Kidney glomerular epithelial cell (primary cell): ENCODE results near the gene ZC3H4.
"Not testable (repeated sequence)": the region's sequence is repeated elsewhere in the genome, so short reads cannot be mapped to it uniquely, and the experiment has no call there.

Source experiments
- DNase-seq: peaks from one replicate; lab custom pipeline; 2025; lab: John Stamatoyannopoulos, UW

ZC3H4 gene

GRCh38 chr19:47107953-47108746, 5.4 kb downstream of the ZC3H4 start:
- DNase-seq: no peak

- no peak for DNase-seq
These were observed 6.2 kb downstream of the ZC3H4 start for GRCh38 chr19:47107202-47107952.

- DNase-seq: no peak
These were observed 6.8 kb downstream of the ZC3H4 start for GRCh38 chr19:47106821-47107201.

- no peak for DNase-seq
These were observed 7.7 kb downstream of the ZC3H4 start for GRCh38 chr19:47105874-47106273.

DNA sequence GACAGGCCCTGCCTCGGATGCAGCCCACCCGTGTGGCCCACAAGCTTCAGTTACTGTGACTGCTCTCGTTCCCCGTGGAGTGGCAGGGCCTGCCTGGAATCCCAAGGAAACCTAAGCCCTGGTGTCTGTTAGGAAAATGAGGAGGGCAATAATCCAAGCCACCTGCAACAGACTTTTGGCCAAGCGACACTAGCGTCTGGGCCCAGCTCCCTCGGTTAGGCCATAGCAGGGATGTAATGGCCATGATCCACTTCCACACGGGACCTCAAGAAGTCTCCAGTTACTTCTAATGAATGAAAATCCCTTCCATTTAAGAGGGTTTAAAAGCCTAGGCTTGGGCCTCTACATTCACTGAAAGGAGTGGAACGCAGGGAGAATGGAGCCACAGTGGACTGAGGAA, 8.9 kb downstream of the ZC3H4 start:
- no peak for DNase-seq

GRCh38 chr19:47102346-47103060, 11.1 kb downstream of the ZC3H4 start:
- peak; percentile 60 for DNase-seq

DNA sequence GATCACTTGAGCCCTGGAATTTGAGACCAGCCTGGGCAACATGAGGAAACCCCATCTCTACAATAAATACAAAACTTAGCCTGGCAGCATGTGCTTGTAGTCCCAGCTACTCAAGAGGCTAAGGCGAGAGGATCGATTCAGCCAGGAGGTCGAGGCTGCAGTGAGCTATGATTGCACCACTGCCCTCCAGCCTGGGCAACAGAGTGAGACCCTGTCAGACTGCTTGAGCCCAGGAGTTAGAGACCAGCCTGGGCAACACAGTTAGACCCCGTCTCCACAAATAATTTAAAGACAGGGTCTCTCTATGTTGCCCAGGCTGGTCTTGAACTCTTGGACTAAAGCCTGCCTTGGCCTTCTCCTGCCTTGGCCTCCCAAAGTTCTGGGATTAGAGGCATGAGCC, 12.5 kb downstream of the ZC3H4 start:
- not testable (repeated sequence) for DNase-seq

GRCh38 chr19:47100290-47100689, 13.3 kb downstream of the ZC3H4 start:
- DNase-seq: no peak

DNA sequence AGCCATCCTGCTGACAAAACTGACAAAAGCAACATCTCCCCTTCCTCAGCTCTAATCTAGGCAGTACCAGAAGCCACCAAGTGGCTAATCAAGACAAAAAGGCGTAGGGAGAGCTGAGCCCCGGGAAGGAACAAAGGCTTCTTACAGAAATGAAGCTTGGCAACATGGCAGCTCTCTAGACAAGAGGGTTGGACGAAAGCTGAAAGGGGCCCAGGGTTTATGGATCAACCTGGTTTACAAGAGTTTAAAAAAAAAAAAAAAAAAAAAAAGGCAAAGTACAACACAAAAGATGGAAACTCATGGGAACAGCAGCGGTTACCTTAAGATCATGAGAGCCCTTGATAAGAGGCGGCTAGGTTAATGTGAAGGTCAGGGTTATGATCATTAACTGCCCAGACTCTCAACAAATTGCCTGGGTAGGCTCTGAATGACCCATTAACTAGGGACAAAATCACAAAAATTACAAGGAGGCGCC, 14.0 kb downstream of the ZC3H4 start:
- no peak for DNase-seq

DNA sequence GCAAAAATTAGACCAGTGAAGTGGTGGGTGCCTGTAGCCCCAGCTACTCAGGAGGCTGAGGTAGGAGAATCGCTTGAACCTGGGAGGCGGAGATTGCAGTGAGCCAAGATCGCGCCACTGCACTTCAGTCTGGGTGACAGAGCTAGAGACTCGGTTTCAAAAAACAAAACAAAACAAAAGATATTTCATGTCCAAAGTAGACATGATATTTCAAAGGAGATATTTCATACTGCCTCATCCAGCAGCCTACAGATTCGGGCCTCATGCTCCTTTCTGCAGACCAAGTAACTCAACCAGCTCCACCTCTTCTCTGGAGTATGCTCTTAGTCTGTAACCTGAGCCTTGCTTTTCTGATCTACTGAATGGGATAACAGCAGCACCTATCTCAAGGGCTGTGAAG, 15.0 kb downstream of the ZC3H4 start:
- DNase-seq: no peak

GRCh38 chr19:47097396-47098201, 16.0 kb downstream of the ZC3H4 start:
- DNase-seq: no peak

- no peak for DNase-seq
These were observed 16.9 kb downstream of the ZC3H4 start for GRCh38 chr19:47096721-47097120.

GRCh38 chr19:47096100-47096704, 17.4 kb downstream of the ZC3H4 start:
- DNase-seq: no peak

GRCh38 chr19:47095476-47096099, 18.0 kb downstream of the ZC3H4 start:
- no peak for DNase-seq

DNA sequence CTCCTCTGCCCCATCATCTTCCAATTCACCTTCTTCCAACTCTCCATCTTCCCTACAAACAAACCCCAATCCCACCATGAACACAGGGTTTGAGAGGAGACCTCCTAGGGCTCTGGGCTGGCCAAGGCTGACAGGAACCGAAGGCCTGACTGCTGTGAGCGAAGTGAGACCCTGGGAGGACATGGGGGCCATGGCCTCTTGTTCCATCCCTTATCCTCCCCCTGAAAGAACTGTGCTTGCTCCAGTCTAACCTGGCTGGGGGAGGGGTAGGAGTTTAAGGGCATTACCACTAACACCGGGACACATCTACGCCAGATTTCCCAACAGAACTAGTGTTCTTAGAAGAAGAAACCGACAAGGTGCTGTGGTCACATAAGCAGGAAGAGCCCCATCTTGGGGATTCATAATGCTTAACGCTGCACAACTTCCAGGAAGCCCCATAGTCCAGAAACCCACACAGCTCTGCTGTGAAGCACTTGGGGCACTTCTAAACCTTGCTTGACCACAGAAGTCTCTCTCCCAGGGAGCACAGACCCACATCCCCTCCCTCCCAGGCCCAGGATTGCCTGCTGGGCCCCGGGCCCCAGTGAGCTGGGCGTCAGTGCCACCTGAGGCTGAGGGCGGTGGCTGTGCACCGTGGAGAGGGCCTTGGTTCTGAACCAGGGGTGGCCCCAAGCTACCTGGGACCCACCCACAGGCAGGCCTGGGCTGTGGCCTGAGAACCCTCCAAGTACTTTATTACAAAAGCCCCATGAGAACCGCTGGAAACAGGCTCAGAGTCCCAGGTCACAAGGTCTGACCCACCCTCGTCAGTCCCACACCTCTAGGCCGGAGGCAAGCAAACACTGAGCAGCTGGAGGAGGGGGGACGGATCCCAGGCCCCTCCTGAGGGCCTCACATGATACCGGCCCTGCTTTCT, 18.8 kb downstream of the ZC3H4 start:
- DNase-seq: no peak

DNA sequence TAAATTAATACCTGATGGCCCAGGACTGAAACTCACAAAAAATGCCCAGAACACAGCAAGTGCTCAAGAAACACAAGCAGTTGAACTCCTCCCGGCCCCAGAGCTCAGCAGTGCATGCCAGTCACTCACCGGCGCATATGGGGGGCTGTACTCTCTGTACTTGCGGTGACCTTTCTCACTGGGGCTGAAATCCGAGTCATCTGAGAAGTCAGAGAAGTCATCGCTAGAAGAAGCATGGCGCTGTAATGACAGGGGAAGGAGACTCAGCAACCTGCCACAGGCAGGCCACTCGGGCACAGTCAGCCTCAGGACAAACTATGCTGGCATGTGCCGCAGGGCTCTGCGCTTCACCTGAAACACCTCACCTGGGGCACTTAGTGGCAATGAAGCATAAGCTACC, 19.7 kb downstream of the ZC3H4 start:
- no peak for DNase-seq

- peak; percentile 30 for DNase-seq
These were observed 20.3 kb downstream of the ZC3H4 start for GRCh38 chr19:47093254-47093653.

- no peak for DNase-seq
These were observed 23.7 kb downstream of the ZC3H4 start for GRCh38 chr19:47089767-47090350.

DNA sequence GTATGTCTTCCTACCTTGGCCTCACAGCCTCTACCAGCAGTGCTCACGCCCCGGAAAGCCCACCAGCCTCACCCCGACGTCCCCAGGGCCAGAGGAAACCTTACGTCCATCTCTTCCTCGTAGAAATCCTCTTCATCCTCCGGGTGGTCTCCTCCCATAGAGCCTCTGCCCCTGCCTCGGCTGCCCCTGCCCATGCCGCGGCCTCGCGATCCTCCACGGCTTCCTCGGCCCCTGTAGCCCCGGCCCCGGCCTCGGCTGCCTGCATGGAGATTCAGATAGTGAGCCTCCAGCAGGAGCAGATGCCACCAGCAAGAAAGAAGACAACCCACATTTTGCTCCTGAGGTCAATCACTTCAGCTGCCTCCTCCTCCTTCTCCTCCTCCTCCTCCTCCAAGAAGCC, 27.3 kb downstream of the ZC3H4 start:
- no peak for DNase-seq
